ENCODE measurements around the gene SYNPR.

DNA sequence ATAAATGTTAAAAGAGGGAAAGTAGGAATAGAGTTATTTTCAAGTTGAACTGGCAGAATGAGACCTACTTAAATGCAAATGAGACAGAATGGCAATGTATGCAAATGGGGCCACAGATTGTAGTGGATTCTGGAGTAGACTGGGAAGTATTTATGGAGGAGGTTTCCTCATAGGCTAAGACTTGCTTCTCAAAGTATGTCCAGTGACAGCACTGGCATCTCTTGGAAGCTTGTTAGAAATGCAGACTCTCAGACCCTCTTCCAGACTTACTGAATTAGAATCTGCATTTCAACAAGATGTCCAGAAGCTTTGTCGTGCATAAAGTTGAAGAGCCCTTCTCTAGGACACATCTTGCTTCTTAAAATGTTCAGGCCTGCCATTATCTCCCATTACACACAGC lies 306.6 kb downstream of the SYNPR start:
- TF ChIP-seq, protein P1, sequence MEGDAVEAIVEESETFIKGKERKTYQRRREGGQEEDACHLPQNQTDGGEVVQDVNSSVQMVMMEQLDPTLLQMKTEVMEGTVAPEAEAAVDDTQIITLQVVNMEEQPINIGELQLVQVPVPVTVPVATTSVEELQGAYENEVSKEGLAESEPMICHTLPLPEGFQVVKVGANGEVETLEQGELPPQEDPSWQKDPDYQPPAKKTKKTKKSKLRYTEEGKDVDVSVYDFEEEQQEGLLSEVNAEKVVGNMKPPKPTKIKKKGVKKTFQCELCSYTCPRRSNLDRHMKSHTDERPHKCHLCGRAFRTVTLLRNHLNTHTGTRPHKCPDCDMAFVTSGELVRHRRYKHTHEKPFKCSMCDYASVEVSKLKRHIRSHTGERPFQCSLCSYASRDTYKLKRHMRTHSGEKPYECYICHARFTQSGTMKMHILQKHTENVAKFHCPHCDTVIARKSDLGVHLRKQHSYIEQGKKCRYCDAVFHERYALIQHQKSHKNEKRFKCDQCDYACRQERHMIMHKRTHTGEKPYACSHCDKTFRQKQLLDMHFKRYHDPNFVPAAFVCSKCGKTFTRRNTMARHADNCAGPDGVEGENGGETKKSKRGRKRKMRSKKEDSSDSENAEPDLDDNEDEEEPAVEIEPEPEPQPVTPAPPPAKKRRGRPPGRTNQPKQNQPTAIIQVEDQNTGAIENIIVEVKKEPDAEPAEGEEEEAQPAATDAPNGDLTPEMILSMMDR (IDR thresholded peaks at IDR 0.05; ENCODE audit: low read length), result no peak
- no peak for TF ChIP-seq EZH2 (IDR thresholded peaks at IDR 0.05; ENCODE audit: borderline replicate concordance, low read length)

Data from OCI-LY1 (cell line).